Measurements from ENCODE around the gene PRMT2. TPM values are rescaled to one million over a fixed set of nuclear protein-coding genes. Genes with fewer than 3 reads are reported as not detected.

Gene PRMT2
- total and polyA plus RNA-seq, 2 experiments from 2014 or later, result 51.9 to 56.9 TPM

DNA sequence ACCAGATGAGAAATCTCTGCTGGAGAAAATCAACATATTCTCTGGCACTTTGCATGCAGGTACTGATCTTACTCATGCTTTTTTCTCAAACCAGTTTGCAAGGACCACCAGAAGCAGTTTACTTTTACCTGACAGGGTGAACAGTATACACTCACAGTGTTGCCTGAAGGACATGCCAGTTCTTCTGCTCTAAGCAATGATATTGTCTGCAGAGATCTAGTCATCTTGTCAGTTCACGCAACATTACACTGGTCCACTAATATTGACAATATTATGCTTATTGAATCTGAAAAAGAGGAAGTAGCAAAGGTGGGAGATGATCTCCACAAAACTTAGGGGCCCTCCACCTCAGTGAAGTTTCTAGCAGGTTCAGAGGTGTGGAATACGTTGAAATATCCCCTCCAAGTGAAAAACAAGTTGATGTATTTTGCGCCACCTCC lies 26.8 kb upstream of the PRMT2 start:
- H3K4me3 Mint-ChIP-seq, result no peak overlapping the region

More for the DNA sequence above, 26.8 kb upstream of the PRMT2 start:
- Histone ChIP-seq H3K4me2 (no peak overlapping the region), H3K79me2 (replicated peaks; ENCODE audit: insufficient read depth) (no peaks in the 10 kb centered on the region), H3K27me3 (ENCODE audit: insufficient read depth) (no peaks in the 10 kb centered on the region), H3K27ac (ENCODE audit: low read depth) (no peak overlapping the region), H3K9me2 (ENCODE audit: insufficient read depth) (no peaks in the 10 kb centered on the region), H3F3A (replicated peaks; ENCODE audit: low read depth) (no peaks in the 10 kb centered on the region), H3K4me3 (no peak overlapping the region), H3K36me3 (ENCODE audit: insufficient read depth) (no peaks in the 10 kb centered on the region), H3K4me1 (ENCODE audit: insufficient read depth) (peaks cover 19% of the 10 kb centered on the region), H4K20me1 (replicated peaks; ENCODE audit: insufficient read depth) (no peaks in the 10 kb centered on the region), H2AFZ (no peak overlapping the region)
- TF ChIP-seq CREB1 (CRISPR knock-in tag; IDR thresholded peaks at IDR 0.05; ENCODE audit: low read depth) (no peak), ZNF114 (CRISPR knock-in tag; IDR thresholded peaks at IDR 0.05) (no peak), ZNF331 (CRISPR knock-in tag; IDR thresholded peaks at IDR 0.05; ENCODE audit: low read depth) (no peak), STAT1 (IDR thresholded peaks at IDR 0.05; ENCODE audit: unreplicated experiment) (no peak), NANOG (IDR thresholded peaks at IDR 0.05; ENCODE audit: borderline replicate concordance) (no peak), EZH2phosphoT487 (IDR thresholded peaks at IDR 0.05; ENCODE audit: unreplicated experiment) (no peak), JUNB (IDR thresholded peaks at IDR 0.05; ENCODE audit: unreplicated experiment) (no peak), EZH2 (IDR thresholded peaks at IDR 0.05; ENCODE audit: low read depth, unreplicated experiment) (no peak), POLR2AphosphoS5 (IDR thresholded peaks at IDR 0.05; ENCODE audit: low read depth) (no peak)
- TF ChIP-seq, protein P1, sequence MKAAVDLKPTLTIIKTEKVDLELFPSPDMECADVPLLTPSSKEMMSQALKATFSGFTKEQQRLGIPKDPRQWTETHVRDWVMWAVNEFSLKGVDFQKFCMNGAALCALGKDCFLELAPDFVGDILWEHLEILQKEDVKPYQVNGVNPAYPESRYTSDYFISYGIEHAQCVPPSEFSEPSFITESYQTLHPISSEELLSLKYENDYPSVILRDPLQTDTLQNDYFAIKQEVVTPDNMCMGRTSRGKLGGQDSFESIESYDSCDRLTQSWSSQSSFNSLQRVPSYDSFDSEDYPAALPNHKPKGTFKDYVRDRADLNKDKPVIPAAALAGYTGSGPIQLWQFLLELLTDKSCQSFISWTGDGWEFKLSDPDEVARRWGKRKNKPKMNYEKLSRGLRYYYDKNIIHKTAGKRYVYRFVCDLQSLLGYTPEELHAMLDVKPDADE (IDR thresholded peaks at IDR 0.05), result no peak
- TF ChIP-seq, protein P2, sequence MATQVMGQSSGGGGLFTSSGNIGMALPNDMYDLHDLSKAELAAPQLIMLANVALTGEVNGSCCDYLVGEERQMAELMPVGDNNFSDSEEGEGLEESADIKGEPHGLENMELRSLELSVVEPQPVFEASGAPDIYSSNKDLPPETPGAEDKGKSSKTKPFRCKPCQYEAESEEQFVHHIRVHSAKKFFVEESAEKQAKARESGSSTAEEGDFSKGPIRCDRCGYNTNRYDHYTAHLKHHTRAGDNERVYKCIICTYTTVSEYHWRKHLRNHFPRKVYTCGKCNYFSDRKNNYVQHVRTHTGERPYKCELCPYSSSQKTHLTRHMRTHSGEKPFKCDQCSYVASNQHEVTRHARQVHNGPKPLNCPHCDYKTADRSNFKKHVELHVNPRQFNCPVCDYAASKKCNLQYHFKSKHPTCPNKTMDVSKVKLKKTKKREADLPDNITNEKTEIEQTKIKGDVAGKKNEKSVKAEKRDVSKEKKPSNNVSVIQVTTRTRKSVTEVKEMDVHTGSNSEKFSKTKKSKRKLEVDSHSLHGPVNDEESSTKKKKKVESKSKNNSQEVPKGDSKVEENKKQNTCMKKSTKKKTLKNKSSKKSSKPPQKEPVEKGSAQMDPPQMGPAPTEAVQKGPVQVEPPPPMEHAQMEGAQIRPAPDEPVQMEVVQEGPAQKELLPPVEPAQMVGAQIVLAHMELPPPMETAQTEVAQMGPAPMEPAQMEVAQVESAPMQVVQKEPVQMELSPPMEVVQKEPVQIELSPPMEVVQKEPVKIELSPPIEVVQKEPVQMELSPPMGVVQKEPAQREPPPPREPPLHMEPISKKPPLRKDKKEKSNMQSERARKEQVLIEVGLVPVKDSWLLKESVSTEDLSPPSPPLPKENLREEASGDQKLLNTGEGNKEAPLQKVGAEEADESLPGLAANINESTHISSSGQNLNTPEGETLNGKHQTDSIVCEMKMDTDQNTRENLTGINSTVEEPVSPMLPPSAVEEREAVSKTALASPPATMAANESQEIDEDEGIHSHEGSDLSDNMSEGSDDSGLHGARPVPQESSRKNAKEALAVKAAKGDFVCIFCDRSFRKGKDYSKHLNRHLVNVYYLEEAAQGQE (IDR thresholded peaks at IDR 0.05; ENCODE audit: unreplicated experiment), result no peak
- TF ChIP-seq, protein P3, sequence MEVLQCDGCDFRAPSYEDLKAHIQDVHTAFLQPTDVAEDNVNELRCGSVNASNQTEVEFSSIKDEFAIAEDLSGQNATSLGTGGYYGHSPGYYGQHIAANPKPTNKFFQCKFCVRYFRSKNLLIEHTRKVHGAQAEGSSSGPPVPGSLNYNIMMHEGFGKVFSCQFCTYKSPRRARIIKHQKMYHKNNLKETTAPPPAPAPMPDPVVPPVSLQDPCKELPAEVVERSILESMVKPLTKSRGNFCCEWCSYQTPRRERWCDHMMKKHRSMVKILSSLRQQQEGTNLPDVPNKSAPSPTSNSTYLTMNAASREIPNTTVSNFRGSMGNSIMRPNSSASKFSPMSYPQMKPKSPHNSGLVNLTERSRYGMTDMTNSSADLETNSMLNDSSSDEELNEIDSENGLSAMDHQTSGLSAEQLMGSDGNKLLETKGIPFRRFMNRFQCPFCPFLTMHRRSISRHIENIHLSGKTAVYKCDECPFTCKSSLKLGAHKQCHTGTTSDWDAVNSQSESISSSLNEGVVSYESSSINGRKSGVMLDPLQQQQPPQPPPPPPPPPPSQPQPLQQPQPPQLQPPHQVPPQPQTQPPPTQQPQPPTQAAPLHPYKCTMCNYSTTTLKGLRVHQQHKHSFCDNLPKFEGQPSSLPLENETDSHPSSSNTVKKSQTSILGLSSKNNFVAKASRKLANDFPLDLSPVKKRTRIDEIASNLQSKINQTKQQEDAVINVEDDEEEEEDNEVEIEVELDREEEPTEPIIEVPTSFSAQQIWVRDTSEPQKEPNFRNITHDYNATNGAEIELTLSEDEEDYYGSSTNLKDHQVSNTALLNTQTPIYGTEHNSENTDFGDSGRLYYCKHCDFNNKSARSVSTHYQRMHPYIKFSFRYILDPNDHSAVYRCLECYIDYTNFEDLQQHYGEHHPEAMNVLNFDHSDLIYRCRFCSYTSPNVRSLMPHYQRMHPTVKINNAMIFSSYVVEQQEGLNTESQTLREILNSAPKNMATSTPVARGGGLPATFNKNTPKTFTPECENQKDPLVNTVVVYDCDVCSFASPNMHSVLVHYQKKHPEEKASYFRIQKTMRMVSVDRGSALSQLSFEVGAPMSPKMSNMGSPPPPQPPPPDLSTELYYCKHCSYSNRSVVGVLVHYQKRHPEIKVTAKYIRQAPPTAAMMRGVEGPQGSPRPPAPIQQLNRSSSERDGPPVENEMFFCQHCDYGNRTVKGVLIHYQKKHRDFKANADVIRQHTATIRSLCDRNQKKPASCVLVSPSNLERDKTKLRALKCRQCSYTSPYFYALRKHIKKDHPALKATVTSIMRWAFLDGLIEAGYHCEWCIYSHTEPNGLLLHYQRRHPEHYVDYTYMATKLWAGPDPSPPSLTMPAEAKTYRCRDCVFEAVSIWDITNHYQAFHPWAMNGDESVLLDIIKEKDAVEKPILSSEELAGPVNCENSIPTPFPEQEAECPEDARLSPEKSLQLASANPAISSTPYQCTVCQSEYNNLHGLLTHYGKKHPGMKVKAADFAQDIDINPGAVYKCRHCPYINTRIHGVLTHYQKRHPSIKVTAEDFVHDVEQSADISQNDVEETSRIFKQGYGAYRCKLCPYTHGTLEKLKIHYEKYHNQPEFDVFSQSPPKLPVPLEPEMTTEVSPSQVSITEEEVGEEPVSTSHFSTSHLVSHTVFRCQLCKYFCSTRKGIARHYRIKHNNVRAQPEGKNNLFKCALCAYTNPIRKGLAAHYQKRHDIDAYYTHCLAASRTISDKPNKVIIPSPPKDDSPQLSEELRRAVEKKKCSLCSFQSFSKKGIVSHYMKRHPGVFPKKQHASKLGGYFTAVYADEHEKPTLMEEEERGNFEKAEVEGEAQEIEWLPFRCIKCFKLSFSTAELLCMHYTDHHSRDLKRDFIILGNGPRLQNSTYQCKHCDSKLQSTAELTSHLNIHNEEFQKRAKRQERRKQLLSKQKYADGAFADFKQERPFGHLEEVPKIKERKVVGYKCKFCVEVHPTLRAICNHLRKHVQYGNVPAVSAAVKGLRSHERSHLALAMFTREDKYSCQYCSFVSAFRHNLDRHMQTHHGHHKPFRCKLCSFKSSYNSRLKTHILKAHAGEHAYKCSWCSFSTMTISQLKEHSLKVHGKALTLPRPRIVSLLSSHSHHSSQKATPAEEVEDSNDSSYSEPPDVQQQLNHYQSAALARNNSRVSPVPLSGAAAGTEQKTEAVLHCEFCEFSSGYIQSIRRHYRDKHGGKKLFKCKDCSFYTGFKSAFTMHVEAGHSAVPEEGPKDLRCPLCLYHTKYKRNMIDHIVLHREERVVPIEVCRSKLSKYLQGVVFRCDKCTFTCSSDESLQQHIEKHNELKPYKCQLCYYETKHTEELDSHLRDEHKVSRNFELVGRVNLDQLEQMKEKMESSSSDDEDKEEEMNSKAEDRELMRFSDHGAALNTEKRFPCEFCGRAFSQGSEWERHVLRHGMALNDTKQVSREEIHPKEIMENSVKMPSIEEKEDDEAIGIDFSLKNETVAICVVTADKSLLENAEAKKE (CRISPR knock-in tag; IDR thresholded peaks at IDR 0.05), result no peak
- TF ChIP-seq, protein P4, sequence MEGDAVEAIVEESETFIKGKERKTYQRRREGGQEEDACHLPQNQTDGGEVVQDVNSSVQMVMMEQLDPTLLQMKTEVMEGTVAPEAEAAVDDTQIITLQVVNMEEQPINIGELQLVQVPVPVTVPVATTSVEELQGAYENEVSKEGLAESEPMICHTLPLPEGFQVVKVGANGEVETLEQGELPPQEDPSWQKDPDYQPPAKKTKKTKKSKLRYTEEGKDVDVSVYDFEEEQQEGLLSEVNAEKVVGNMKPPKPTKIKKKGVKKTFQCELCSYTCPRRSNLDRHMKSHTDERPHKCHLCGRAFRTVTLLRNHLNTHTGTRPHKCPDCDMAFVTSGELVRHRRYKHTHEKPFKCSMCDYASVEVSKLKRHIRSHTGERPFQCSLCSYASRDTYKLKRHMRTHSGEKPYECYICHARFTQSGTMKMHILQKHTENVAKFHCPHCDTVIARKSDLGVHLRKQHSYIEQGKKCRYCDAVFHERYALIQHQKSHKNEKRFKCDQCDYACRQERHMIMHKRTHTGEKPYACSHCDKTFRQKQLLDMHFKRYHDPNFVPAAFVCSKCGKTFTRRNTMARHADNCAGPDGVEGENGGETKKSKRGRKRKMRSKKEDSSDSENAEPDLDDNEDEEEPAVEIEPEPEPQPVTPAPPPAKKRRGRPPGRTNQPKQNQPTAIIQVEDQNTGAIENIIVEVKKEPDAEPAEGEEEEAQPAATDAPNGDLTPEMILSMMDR (conservative IDR thresholded peaks at IDR 0.05; ENCODE audit: low read depth in 2 of 2), result no peak
- Mint-ChIP-seq H3K4me1 (peaks cover 17% of the 10 kb centered on the region), H3K9me3 (peaks cover 9% of the 10 kb centered on the region; the same call in 2 of the 3 replicates), H3K36me3 (ENCODE audit: low read depth) (0 out of 3 replicates have a peak, but pooled peaks cover 2% of the 10 kb centered on the region), H3K27me3 (ENCODE audit: insufficient read depth, low read depth, poor library complexity) (no peaks in the 10 kb centered on the region), H3K27ac (no peak overlapping the region)
- ATAC-seq, result no peak
- DNase-seq (ENCODE audit: low spot score), result no peak

All from GM23338 (cell line).